Measurements from ENCODE around the gene DESI2. TPM values are rescaled to one million over a fixed set of nuclear protein-coding genes. Genes with fewer than 3 reads are reported as not detected.

DESI2 gene
- total RNA-seq, 1 experiment from 2014 or later: 58.7 TPM

DNA sequence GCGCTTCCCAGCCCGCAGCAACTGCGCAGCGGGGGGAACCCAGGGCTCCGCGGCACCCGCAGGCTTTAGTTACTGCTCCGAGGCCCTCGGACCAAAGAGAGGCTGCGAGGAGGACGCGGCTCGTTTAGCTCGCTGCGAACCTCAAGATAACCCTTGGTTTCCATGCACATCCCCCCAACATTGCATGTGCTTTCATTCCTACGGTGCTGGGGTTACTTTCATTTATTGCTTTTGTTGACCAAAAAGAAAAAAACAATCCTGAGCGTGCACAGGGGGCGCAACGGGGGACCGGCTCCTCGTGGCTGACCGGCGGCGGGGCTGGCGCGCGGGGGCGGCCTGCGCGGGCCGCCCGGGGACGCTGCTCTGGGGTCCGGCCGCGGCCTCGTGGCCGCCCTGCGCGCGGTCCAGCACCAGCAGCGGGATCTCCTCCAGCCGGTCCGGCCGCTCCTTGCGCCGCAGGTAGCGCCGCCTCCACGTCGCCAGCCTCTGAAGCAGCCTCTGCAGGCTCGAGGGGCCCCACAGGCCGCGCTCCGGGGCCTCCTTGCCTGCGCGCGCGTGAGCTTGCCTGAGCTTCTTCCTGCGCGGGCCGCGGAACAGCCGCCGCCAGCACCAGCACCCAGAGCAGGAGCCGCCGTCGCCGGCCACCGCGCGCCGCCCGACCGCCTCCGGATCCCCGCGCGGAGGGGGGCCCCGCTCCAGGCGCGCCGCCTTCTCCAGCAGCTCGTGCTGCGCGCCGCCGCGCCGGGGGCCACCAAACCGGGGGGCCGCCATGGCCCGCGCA is 77.4 kb downstream of the DESI2 start:
- TF ChIP-seq EZH2 (IDR thresholded peaks at IDR 0.05; ENCODE audit: low read length, unreplicated experiment) (no peak), EZH2phosphoT487 (IDR thresholded peaks at IDR 0.05; ENCODE audit: borderline replicate concordance, low read length) (no peak)
- TF ChIP-seq, protein P1, sequence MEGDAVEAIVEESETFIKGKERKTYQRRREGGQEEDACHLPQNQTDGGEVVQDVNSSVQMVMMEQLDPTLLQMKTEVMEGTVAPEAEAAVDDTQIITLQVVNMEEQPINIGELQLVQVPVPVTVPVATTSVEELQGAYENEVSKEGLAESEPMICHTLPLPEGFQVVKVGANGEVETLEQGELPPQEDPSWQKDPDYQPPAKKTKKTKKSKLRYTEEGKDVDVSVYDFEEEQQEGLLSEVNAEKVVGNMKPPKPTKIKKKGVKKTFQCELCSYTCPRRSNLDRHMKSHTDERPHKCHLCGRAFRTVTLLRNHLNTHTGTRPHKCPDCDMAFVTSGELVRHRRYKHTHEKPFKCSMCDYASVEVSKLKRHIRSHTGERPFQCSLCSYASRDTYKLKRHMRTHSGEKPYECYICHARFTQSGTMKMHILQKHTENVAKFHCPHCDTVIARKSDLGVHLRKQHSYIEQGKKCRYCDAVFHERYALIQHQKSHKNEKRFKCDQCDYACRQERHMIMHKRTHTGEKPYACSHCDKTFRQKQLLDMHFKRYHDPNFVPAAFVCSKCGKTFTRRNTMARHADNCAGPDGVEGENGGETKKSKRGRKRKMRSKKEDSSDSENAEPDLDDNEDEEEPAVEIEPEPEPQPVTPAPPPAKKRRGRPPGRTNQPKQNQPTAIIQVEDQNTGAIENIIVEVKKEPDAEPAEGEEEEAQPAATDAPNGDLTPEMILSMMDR (conservative IDR thresholded peaks at IDR 0.05; ENCODE audit: low read depth, low read length): no peak

DNA sequence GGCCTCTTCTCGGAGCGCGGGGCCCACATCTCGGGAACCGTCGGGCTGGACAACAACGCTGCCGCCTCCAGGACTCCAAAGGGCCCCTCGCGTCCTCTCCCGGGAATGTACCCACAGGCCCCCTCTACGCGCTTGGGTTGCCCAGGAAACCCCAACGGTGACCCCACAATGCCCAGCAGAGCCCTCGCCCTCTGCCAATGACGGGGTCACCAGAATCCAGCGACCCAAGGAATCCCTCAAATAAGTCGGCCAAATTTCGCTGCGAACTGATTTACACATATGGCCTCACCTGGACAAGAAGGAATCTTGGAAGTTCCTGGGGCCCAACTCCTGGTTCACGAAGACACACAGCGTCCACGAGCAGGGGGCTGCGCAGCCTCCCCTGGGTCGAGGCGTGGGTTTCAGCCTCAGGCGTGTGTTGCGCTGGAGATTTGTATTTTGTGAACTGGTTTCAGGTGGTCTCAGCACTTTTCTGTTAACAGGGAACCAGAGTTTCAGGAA is 78.1 kb downstream of the DESI2 start:
- Histone ChIP-seq H3K4me2 (ENCODE audit: low read length) (peak overlapping the region; percentile 83), H4K20me1 (ENCODE audit: low read length) (no peaks in the 10 kb centered on the region), H3K36me3 (ENCODE audit: low read depth, low read length) (no peaks in the 10 kb centered on the region), H3K9ac (ENCODE audit: low read length) (peak overlapping the region; percentile 56; the same call in 1 of the 2 replicates), H3F3A (ENCODE audit: low read length, unreplicated experiment) (no peaks in the 10 kb centered on the region), H3K4me1 (ENCODE audit: insufficient read depth, low read length) (peaks cover 17% of the 10 kb centered on the region), H3K9me3 (ENCODE audit: low read length) (no peaks in the 10 kb centered on the region; the same call in 1 of the 2 replicates), H3K27me3 (ENCODE audit: low read length) (no peaks in the 10 kb centered on the region), H3K27ac (ENCODE audit: low read length) (no peak overlapping the region), H3K79me2 (ENCODE audit: low read length) (no peaks in the 10 kb centered on the region), H2AFZ (ENCODE audit: low read length) (peak overlapping the region; percentile 94), H3K9me2 (replicated peaks; ENCODE audit: low read length) (no peaks in the 10 kb centered on the region), H3K4me3 (ENCODE audit: low read length) (peak overlapping the region; percentile 60; the same call in 1 of the 2 replicates)
- no peak for TF ChIP-seq EZH2phosphoT487 (IDR thresholded peaks at IDR 0.05; ENCODE audit: borderline replicate concordance, low read length)
- TF ChIP-seq, protein P1 (conservative IDR thresholded peaks at IDR 0.05; ENCODE audit: low read depth, low read length): no peak
- TF ChIP-seq EZH2 (IDR thresholded peaks at IDR 0.05; ENCODE audit: low read length, unreplicated experiment): no peak
- BruUV-seq (replicated peaks): TSS peak; percentile 26
- DNase-seq (no peak), ATAC-seq (no peak)
- ChIA-PET POLR2A (ENCODE audit: unreplicated experiment) (no interaction called here), CTCF (no interaction called here)
- intact Hi-C loops (cut with micrococcal nuclease): no loop called here

More for the DNA sequence above, 77.4 kb downstream of the DESI2 start:
- Histone ChIP-seq H3K4me1 (ENCODE audit: insufficient read depth, low read length) (peaks cover 10% of the 10 kb centered on the region), H3F3A (ENCODE audit: low read length, unreplicated experiment) (no peaks in the 10 kb centered on the region), H3K4me2 (ENCODE audit: low read length) (peak overlapping the region; percentile 83), H3K79me2 (ENCODE audit: low read length) (no peaks in the 10 kb centered on the region), H3K9ac (ENCODE audit: low read length) (peak overlapping the region; percentile 56), H4K20me1 (ENCODE audit: low read length) (no peaks in the 10 kb centered on the region), H3K9me3 (ENCODE audit: low read length) (no peaks in the 10 kb centered on the region; the same call in 1 of the 2 replicates), H3K36me3 (ENCODE audit: low read depth, low read length) (no peaks in the 10 kb centered on the region), H2AFZ (ENCODE audit: low read length) (peak overlapping the region; percentile 94), H3K4me3 (ENCODE audit: low read length) (peak overlapping the region; percentile 60), H3K27ac (ENCODE audit: low read length) (no peak overlapping the region), H3K9me2 (replicated peaks; ENCODE audit: low read length) (no peaks in the 10 kb centered on the region), H3K27me3 (ENCODE audit: low read length) (no peaks in the 10 kb centered on the region)
- intact Hi-C loops (cut with micrococcal nuclease): no loop called here
- DNase-seq (peak; percentile 51), ATAC-seq (peak; percentile 84)
- ChIA-PET POLR2A (ENCODE audit: unreplicated experiment) (interaction anchor here (0.6 kb wide), 1 partner anchor 71 kb away, joined by 21 read pairs; no protein-coding TSS in a partner anchor), CTCF (no interaction called here)
- BruUV-seq (replicated peaks): no TSS peak

DNA sequence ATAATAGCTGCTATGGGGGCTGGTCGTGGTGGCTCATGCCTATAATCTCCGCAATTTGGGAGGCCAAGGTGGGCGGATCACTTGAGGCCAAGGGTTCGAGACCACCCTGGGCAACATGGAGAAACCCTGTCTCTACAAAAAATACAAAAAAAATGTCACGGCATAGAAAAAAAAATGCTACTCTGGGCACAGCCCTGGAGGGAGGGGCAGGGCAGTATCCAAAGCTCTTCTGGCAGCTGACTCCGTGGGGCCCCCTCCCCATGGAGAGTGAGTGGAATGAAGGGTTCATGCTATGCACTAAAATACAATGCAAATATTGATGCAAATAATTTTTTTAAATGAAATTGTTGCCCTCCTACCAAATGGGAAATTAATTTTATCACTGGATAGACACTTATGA is 78.7 kb downstream of the DESI2 start:
- Histone ChIP-seq H3K4me3 (ENCODE audit: low read length) (no peak overlapping the region), H3K9me2 (replicated peaks; ENCODE audit: low read length) (no peaks in the 10 kb centered on the region), H3K27me3 (ENCODE audit: low read length) (no peaks in the 10 kb centered on the region), H3K9me3 (ENCODE audit: low read length) (no peaks in the 10 kb centered on the region; the same call in 1 of the 2 replicates), H3K4me2 (ENCODE audit: low read length) (no peak overlapping the region), H3F3A (ENCODE audit: low read length, unreplicated experiment) (no peaks in the 10 kb centered on the region), H2AFZ (ENCODE audit: low read length) (no peak overlapping the region), H3K9ac (ENCODE audit: low read length) (no peak overlapping the region), H3K27ac (ENCODE audit: low read length) (no peak overlapping the region), H3K79me2 (ENCODE audit: low read length) (no peaks in the 10 kb centered on the region), H4K20me1 (ENCODE audit: low read length) (no peaks in the 10 kb centered on the region), H3K4me1 (ENCODE audit: insufficient read depth, low read length) (peaks cover 23% of the 10 kb centered on the region), H3K36me3 (ENCODE audit: low read depth, low read length) (no peaks in the 10 kb centered on the region)
- ATAC-seq (no peak), DNase-seq (no peak)
- CTCF ChIA-PET: no interaction called here
- intact Hi-C loops (cut with micrococcal nuclease): no loop called here
- TF ChIP-seq EZH2phosphoT487 (IDR thresholded peaks at IDR 0.05; ENCODE audit: borderline replicate concordance, low read length): no peak
- TF ChIP-seq EZH2 (IDR thresholded peaks at IDR 0.05; ENCODE audit: low read length, unreplicated experiment): no peak
- TF ChIP-seq, protein P1 (conservative IDR thresholded peaks at IDR 0.05; ENCODE audit: low read depth, low read length): no peak
- no TSS peak for BruUV-seq (replicated peaks)
- POLR2A ChIA-PET (ENCODE audit: unreplicated experiment): no interaction called here

Data from PC-3 (cell line).